Stimulated activated CD8-positive, alpha-beta memory T cell treated with anti-CD3 and anti-CD28 coated beads, Interleukin-12 subunit alpha, Interleukin-12 subunit beta, amount 100 ng/mL, for 24 hours (primary cell): Measurements from ENCODE around the gene DNAI1.
A peak's percentile ranks its signal among the peaks of the same experiment; 100 is the strongest.

Experiments
- DNase-seq: peaks from one replicate; pipeline ENCODE4 v3.0.0-alpha.2; 2020; ENCODE audit errors: extremely low read depth

Gene DNAI1

GRCh38 chr9:34541540-34541939 lies 82.9 kb downstream of the DNAI1 start:
- DNase-seq: no peak

DNA sequence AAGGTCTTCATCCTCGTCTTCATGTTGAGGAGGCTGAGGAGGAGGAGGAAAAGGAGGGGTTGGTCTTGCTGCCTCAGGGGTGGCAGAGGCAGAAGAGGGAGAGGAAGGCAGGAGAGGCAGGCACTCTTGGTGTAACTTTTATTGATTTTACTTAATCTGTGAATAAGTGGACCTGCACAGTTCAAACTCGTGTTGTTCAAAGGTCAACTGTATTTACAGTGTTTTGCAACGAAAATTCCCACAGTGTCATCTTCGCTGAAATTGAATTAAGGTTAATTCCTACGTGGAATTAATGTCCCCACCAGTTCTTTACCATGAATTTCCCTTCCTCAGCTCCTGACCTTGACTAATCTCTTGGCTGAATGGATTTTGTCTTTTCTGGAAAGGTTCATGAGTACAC lies 85.4 kb downstream of the DNAI1 start:
- no peak for DNase-seq

DNA sequence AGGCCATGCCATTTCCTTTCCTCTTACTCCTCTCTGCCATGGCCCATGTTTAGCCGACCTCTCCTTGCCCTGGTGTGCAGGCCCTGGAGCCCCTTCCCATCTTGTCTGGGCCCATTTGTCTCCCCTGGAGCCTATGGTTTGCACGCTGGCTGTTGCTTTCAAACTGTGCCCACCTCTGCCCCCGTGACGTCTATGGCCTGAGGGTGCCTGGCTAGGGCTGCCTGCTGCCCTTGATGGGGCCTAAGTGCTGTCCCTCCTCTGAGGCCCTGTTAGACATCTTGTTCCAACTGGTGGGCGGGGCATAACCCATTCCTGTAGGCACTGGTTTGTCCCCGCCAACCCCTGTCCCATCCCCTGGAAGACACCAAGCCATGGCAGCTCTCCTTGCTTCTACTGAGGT lies 86.9 kb downstream of the DNAI1 start:
- no peak for DNase-seq

GRCh38 chr9:34546102-34546833 lies 87.7 kb downstream of the DNAI1 start:
- no peak for DNase-seq

GRCh38 chr9:34546834-34547827 lies 88.5 kb downstream of the DNAI1 start:
- peak; percentile 25 for DNase-seq

DNA sequence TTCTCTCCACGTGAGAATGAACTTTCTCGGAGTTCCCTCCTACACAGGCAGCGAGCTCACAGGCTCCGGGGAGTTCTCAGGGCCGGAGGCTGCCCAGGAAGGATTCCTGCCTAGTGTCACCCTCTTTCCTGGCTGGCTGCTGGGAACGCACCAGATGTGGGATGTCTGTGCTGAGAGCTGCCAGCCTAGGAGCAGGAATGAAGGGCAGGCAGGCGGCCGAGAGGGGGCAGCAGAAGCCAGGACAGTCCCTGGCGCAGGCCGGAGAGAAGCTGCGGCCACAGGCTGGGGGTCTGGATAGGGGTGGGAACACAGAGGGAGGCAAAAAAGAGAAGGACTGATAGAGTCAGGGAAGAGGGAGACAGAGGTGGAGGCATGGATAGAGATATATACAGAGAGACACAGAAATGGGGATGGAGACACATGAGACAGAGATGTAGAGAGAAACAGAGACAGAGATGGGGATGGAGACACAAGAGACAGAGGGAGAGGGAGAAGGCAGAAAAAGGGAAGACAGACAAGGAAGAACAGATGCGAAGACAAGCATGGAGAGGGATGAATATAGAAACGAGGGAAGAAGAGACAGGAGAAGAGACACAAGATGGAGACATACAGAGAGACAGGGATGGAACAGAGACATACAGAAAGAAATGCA lies 89.5 kb downstream of the DNAI1 start:
- no peak for DNase-seq

- DNase-seq: no peak
These were observed 90.8 kb downstream of the DNAI1 start for GRCh38 chr9:34549407-34549732.

GRCh38 chr9:34550016-34550680 lies 91.5 kb downstream of the DNAI1 start:
- DNase-seq: no peak

GRCh38 chr9:34550681-34551270 lies 92.2 kb downstream of the DNAI1 start:
- DNase-seq: no peak

- DNase-seq: no peak
These were observed 93.4 kb downstream of the DNAI1 start for GRCh38 chr9:34551751-34552605.

DNA sequence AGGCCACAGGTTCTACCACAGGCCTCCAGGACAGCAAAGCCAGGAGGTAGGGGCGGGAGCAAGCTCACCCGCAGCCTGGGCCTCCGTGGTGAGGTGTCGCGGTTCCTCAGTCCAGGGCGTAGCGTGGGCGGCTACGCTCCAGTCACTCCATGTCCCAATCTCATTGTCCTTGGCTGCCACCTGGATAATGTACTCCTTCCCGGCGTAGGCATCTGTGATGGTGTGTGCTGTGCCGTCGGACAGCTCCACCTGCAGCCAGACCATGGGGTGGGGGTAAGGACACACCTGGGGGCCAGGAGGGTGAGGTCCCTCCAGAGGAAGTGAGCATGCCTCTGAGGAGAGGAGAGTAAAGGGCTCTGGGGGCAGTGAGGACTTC lies 94.0 kb downstream of the DNAI1 start:
- no peak for DNase-seq

- no peak for DNase-seq
These were observed 94.4 kb downstream of the DNAI1 start for GRCh38 chr9:34552986-34553385.

DNA sequence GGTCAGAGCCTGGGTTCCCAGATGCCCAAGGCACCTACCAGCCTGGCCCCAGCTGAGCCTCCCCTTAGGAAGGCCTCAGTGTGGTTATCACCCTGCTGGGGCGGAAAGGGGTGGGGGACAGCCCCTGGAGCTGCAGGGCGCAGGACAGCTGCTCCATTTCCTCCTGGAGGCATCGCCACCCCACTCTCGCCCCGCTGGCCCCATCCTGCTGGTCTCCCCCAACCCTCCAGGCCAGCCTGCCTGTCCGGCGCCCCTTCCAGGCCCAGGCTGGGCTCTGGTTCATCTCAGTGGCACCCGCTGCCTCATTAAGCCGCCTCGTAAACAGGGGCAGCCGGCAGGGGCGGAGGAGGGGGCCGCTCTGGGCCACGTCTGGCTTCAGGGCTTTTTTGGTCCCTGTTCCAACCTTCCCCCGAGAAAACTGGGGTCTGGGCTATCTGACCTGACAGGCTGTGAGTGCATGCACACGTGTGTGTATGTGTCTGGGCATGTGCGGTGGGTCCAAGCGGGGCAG lies 95.0 kb downstream of the DNAI1 start:
- DNase-seq: no peak

GRCh38 chr9:34554211-34555001 lies 95.8 kb downstream of the DNAI1 start:
- DNase-seq: no peak

DNA sequence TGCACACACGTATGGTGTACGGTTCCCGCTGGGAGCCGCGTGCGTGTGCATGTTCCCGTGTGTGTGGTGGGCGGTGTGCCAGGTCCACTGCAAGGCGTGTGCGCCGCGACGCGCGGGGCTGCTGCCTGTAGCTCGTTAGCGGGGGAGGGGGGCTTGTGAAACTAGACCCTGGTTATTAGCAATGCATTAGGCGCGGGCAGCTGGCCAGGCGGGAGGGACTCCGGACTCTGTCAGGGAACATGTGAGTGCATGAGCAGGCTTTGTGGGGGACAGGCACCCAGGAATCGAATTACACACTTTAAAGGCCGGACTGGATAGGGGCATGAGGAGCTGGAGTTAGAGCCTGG lies 96.4 kb downstream of the DNAI1 start:
- no peak for DNase-seq

DNA sequence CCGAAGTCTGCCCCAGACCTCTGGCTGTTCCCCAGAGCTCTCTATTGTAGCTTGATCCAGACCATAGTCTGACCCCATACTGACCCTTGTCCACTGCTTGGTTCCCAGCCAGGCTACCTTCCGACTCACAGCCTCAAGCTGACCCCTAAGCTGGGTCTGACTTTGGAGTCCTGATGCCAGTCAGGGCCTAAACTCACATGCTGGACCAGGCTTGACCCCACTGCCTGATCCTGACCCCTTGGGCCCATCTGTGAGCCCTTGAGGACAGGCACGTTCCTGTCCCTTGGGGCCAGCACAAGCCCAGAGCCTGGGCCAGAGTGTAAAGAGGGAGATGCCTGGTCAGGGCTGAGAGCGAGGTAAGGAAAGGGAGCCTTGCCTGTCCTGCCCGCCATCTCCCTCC lies 96.9 kb downstream of the DNAI1 start:
- no peak for DNase-seq

- DNase-seq: no peak
These were observed 97.4 kb downstream of the DNAI1 start for GRCh38 chr9:34555936-34556525.

- DNase-seq: no peak
These were observed 98.3 kb downstream of the DNAI1 start for GRCh38 chr9:34556949-34557348.
